Brain microvascular endothelial cell (primary cell): ENCODE measurements around the gene CDH13.
A peak's percentile ranks its signal among the peaks of the same experiment; 100 is the strongest.

Source experiments
- DNase-seq: peaks from one replicate; pipeline ENCODE4 v3.0.0-alpha.2; 2020
- H3K27ac ChIP-seq: fragments of 250-450 bp; sonication (Bioruptor Pico); 2 replicates; pipeline ENCODE4 v1.5.1; 2020; ENCODE audit warnings: mild to moderate bottlenecking, moderate library complexity
- H3K27me3 ChIP-seq: fragments of 250-450 bp; sonication (Bioruptor Pico); replicated peaks from 2 replicates; pipeline ENCODE4 v1.5.1; 2020; ENCODE audit warnings: mild to moderate bottlenecking
- H3K36me3 ChIP-seq: fragments of 250-450 bp; sonication (Bioruptor Pico); replicated peaks from 2 replicates; pipeline ENCODE4 v1.5.1; 2020; ENCODE audit warnings: mild to moderate bottlenecking
- H3K4me3 ChIP-seq: 2 replicates; pipeline ENCODE4 v1.5.1; 2011; ENCODE audit warnings: low read depth, mild to moderate bottlenecking, control low read depth, low read length, moderate library complexity
- CTCF ChIP-seq: IDR thresholded peaks from 2 replicates; pipeline ENCODE4 v1.5.1; 2011; ENCODE audit warnings: low read depth, mild to moderate bottlenecking, moderate library complexity, low read length, control low read depth, inconsistent platforms; ENCODE audit errors: missing control alignments
- in situ Hi-C: cut with HindIII; loops from 2 replicates; pipeline ENCODE4 v1.10.0; 2017; ENCODE audit warnings: low sequenced_read_pairs, low pct_ligation_motif_present

CDH13 gene

GRCh38 chr16:83682868-83683235, 1056.1 kb downstream of the CDH13 start:
- Histone ChIP-seq H3K27ac (no peak overlapping the region), H3K27me3 (no peaks in the 10 kb centered on the region), H3K4me3 (no peak overlapping the region), H3K36me3 (no peaks in the 10 kb centered on the region)
- in situ Hi-C loops = loop anchor here (25.0 kb wide), 1 partner anchor 171 kb away; no protein-coding TSS in a partner anchor
- TF ChIP-seq CTCF = no peak
- no peak for DNase-seq

GRCh38 chr16:83685615-83686165, 1058.9 kb downstream of the CDH13 start:
- DNase-seq = no peak
- no peaks in the 10 kb centered on the region for H3K36me3 ChIP-seq
- H3K27me3 ChIP-seq = no peaks in the 10 kb centered on the region
- in situ Hi-C loops = loop anchor here (25.0 kb wide), 1 partner anchor 173 kb away; no protein-coding TSS in a partner anchor
- H3K4me3 ChIP-seq = no peak overlapping the region
- TF ChIP-seq CTCF = no peak
- H3K27ac ChIP-seq = no peak overlapping the region

DNA sequence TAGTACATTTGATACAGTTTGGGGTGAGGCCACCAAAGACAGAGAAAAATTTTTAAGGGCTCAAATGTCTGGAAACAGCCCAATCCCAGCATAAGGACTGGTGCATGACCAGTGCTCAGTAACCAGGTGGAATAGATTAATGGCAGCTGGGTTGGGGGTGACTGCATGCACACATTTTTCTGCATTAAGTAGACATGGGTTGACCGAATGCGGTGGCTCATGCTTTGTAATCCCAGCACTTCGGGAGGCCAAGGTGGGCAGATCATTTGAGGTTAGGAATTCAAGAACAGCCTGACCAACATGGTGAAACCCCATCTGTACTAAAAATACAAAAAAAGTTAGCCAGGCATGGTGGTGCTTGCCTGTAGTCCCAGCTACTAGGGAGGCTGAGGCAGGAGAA, 1060.0 kb downstream of the CDH13 start:
- no peak for DNase-seq
- in situ Hi-C loops = loop anchor here (25.0 kb wide), 1 partner anchor 174 kb away; no protein-coding TSS in a partner anchor
- Histone ChIP-seq H3K27me3 (no peaks in the 10 kb centered on the region), H3K36me3 (no peaks in the 10 kb centered on the region), H3K4me3 (no peak overlapping the region), H3K27ac (no peak overlapping the region)
- TF ChIP-seq CTCF = no peak

DNA sequence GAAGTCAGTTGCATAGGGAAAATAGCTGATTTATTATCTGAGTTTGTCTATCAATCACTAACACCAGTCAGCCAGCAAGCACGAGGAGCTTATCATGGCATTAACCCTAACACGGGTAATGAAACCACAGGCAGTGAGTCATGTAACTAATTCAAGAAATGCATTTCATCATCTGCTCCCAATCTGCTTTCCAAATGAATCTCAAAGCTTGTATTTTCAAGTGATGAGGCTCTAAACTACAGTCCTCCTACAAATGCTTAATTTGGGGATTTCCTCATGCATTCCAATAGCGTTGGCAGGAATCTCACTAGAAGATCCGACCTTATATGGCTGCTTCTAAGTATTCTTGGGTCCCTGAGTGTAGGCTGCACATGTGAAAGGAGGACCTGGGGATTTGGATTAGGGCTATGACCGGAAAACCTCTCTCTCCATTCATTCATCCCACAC, 1062.6 kb downstream of the CDH13 start:
- no peaks in the 10 kb centered on the region for H3K36me3 ChIP-seq
- H3K4me3 ChIP-seq = no peak overlapping the region
- H3K27me3 ChIP-seq = no peaks in the 10 kb centered on the region
- in situ Hi-C loops = loop anchor here (25.0 kb wide), 1 partner anchor 177 kb away; no protein-coding TSS in a partner anchor
- no peak overlapping the region for H3K27ac ChIP-seq
- no peak for TF ChIP-seq CTCF
- DNase-seq = peak; percentile 85

GRCh38 chr16:83692224-83692623, 1065.5 kb downstream of the CDH13 start:
- no peak for TF ChIP-seq CTCF
- no peaks in the 10 kb centered on the region for H3K27me3 ChIP-seq
- no peak overlapping the region for H3K27ac ChIP-seq
- H3K36me3 ChIP-seq = no peaks in the 10 kb centered on the region
- H3K4me3 ChIP-seq = no peak overlapping the region
- no peak for DNase-seq
- in situ Hi-C loops = loop anchor here (25.0 kb wide), 1 partner anchor 180 kb away; no protein-coding TSS in a partner anchor

- no peak overlapping the region for H3K4me3 ChIP-seq
- TF ChIP-seq CTCF = no peak
- H3K27ac ChIP-seq = no peak overlapping the region
- DNase-seq = no peak
- H3K27me3 ChIP-seq = no peaks in the 10 kb centered on the region
- H3K36me3 ChIP-seq = no peaks in the 10 kb centered on the region
- in situ Hi-C loops = loop anchor here (25.0 kb wide), 1 partner anchor 187 kb away; no protein-coding TSS in a partner anchor
Measured at GRCh38 chr16:83698964-83699363, 1072.2 kb downstream of the CDH13 start.
